Left colon (tissue), 2 donors: ENCODE results near the gene ADARB2. TPM values are rescaled to one million over a fixed set of nuclear protein-coding genes. Genes with fewer than 3 reads are reported as not detected.

Experiments used
- ATAC-seq: fragments of 200-7000 bp; cut with Tn5 transposase; one replicate; pipeline ENCODE4 v1.9.1; 2020; ENCODE audit warnings: mild to moderate bottlenecking, moderate library complexity
- DNase-seq, 2 donors: peaks; one replicate each; pipeline ENCODE4 v3.0.0-alpha.2; 2020
- intact Hi-C, 2 donors: fragments of 100-400 bp; cut with DNase I in 1 of 2; cut with micrococcal nuclease in 1 of 2; formaldehyde crosslinking; loops; one replicate each; pipeline versions ENCODE4 v1.11.2 to v1.14.0; 2022; cut with DNase I, micrococcal nuclease
- total RNA-seq, 2 donors: library from RNA; stranded (reverse); fragmentation: NEBNext Ultra II Directional; extraction: Animal tissue kit (Norgen Biotek cat#: 25700); gene quantifications; one replicate each; pipeline ENCODE4 v1.2.1, GENCODE V29; 2021
- donor health status: DM: no; HTN: no; CAD: no.
- donor health status: DM: yes; HTN: yes; CAD: no.

ADARB2 gene
- total RNA-seq, 2 donors from 2014 or later: 0.21 to 0.73 TPM

DNA sequence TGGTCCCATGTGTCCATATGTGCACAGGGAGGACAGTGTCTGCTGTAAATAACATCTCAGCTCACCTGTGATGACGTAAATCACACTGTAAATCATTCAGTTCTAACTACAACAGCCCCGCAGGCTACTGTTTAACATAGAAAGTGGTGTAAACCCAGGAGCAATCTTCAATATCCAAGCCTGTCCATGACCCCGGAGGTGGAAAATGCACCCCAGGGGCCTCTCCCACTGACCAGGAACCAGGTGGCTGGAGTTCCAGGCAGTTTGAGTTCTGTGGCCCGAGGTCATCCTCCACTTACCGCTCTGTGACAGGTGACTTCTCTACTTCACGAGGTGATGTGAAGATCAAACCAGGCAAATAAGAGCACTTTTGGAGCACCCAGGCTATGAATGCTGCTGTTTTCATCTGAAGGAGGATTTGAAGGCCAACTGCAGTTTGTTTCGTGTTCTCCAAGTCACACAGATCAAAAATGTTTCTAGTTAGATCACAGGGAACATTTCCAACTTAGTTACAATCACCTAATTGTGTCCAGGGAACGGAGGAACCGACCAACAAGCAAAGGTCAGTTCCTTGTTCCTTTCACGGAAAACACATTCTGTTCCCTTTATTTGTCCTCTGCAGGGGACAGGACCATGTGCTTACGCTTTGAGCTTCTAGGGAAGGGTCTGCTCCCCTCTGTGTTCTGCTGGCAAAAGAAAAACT, 549.3 kb downstream of the ADARB2 start:
- ATAC-seq: peak; percentile 52
- intact Hi-C loops: no loop called here

DNA sequence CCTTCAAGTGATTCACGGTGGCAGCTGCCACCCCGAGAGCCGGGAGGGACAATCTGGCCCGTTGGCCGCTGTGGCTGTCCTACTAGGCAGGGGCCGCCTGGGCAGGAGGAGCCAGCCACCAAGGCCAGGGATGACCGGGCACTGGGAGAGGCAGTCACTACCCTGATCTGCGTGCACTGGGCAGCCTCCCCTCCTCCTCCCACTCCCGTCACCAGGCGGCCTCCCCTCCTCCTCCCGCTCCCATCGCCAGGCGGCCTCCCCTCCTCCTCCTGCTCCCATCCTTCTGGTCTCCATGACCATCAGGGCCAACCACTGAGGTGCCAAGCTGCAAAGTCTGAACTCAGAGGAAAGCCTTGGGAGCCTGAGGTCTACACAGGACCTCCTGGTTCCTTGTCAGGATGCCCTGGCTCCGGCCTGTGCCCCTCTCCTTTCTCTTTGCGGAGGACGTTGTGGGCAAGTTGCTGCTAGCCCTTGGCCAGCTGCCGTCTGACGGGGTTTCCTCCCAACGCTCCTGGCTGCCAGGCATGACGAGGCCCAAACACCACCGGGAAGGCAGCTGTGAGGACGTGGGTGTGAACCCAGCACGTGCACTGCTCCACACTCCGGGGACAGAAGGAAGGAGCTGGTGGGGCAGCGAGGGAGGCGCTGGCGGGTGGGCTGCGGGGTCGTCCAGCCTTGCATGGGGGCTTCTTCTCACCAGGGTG, 550.0 kb downstream of the ADARB2 start:
- ATAC-seq: no peak
- intact Hi-C loops: no loop called here
- no peak for DNase-seq

More for the DNA sequence above, 549.3 kb downstream of the ADARB2 start:
- DNase-seq: no peak

GRCh38 chr10:1186683-1186990, 550.7 kb downstream of the ADARB2 start:
- intact Hi-C loops: no loop called here
- DNase-seq (no peak), ATAC-seq (no peak)

GRCh38 chr10:1185911-1186682, 551.2 kb downstream of the ADARB2 start:
- intact Hi-C loops: no loop called here
- DNase-seq (no peak), ATAC-seq (no peak)

- no peak for ATAC-seq
- DNase-seq: no peak
- intact Hi-C loops: no loop called here
Measured at GRCh38 chr10:1184541-1185430, 552.5 kb downstream of the ADARB2 start.

GRCh38 chr10:1183701-1184100, 553.6 kb downstream of the ADARB2 start:
- no peak for ATAC-seq
- intact Hi-C loops: no loop called here
- DNase-seq: no peak

- DNase-seq (no peak), ATAC-seq (no peak)
- intact Hi-C loops: no loop called here
Measured at GRCh38 chr10:1183033-1183396, 554.3 kb downstream of the ADARB2 start.

- ATAC-seq (no peak), DNase-seq (no peak)
- intact Hi-C loops: no loop called here
Measured at GRCh38 chr10:1182280-1183032, 554.9 kb downstream of the ADARB2 start.

DNA sequence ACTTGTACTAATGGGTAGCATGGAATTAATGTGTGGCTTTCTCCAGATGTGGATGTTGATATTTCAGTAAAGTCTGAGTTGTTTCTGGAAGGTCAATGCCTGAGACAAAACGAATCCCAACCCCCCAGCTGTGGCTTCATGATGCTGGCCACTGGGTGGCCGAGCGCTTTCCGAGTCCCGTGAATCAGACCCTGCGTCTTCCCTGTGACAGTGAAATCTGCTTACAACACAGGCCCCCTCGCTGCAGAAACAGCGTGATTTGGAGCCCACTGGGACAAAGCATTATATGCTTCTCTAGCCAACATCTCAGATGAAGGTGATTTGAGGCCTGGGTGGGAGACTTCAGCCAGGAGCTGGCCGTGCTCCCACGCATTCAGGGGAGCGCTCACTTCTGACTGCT, 556.5 kb downstream of the ADARB2 start:
- no peak for DNase-seq
- ATAC-seq: no peak
- intact Hi-C loops: no loop called here

- ATAC-seq (no peak), DNase-seq (no peak)
- intact Hi-C loops: no loop called here
Measured at GRCh38 chr10:1180071-1180730, 557.1 kb downstream of the ADARB2 start.

DNA sequence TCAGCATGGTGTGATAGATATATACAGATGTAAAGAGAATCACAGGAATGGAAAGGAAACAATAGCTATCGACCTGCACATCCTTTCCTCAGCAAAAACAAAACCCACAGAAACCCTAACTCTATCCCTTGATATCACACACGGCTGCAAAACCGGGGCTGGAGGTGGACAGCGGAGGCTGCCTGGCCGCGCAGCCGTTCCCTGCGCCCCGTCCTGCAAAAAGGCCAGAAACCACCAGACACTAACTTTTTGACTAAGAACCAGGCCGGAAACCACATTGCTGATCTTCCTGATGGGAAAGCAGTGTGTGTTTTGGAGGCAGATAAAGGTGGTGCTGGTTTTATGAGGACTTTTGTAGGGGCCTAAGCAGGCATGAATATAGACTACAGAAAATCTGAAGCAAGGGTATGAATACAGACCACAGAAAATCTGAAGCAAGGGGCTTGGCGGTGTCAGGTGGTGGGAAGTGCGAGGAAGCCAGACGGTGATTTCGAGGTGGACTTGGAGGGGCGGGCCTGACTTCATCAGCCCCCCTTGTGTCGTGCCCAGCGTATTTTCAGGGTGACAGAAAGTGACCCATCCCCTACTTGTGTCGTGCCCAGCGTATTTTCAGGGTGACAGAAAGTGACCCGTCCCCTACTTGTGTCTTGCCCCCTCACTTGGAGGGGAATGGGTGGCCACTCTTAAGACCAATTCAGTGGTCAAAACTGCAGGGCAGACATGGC, 557.8 kb downstream of the ADARB2 start:
- intact Hi-C loops: no loop called here
- DNase-seq (no peak), ATAC-seq (no peak)

DNA sequence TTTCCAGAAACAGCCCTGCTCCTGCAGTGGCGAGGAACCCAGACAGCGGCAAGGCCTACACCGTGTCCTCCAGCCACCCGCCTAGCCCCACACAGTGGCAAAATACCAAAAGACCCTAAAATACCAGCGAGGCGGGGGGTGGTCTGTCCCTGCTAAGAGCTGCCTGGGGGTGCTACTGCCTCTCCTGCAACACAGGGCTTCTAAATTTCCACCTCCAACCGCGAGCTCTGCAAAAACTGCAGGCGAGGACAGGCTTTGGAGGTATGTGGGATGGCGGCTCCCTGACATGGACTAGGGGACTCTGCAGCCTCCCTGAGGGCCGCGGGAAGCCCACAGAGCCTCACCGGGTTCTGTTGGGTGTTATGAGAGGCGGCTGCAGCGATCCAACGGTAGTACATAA, 558.8 kb downstream of the ADARB2 start:
- intact Hi-C loops: no loop called here
- ATAC-seq (no peak), DNase-seq (no peak)

DNA sequence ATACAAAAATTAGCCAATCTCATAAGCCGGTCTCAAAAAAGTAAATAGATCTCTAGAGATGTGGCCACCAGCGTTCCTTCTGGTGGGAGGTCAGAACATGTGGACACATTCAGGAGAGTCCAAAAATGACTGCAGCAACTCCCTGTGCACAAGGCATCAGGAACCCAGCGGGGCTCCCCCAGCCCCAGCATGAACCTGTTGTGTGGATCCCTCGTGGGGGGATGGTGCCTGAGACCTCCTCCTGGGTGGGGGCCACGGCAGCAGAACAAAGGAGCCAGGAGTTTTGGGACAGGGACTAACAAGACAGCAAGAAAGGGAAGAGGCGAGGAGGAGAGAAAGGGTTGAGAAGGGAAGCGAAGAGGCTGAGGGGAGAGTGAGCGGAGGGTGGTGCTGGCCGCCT, 559.4 kb downstream of the ADARB2 start:
- intact Hi-C loops: no loop called here
- ATAC-seq (no peak), DNase-seq (no peak)

DNA sequence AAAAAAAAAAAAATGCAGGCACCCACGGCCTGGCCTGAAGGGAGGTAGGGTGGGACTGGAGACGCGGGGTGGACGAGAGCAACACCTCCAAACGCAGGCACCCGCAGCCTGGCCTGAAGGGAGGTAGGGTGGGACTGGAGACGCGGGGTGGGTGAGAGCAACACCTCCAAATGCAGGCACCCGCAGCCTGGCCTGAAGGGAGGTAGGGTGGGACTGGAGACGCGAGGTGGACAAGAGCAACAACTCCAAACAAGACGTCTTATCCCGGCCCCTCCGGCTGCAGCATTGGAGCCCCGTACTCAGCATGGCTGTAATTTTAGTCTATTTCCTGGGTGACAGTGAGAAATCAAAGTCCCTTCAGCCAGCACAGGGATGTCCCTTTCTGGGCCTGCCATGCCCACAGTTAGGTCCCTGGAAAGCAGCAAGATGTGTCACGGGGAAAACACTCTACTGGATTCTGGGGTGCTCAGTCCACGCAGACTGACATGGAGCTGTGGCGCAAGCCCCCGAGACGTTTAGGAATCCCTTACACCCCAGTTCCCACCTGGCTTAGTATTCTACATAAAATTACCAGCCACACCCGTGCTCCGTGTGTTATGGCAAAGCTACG, 561.3 kb downstream of the ADARB2 start:
- intact Hi-C loops: no loop called here
- ATAC-seq (no peak), DNase-seq (no peak)

GRCh38 chr10:1174022-1174421, 563.3 kb downstream of the ADARB2 start:
- intact Hi-C loops: no loop called here
- ATAC-seq: no peak
- no peak for DNase-seq

- no peak for DNase-seq
Measured at GRCh38 chr10:1173091-1173490, 564.2 kb downstream of the ADARB2 start.

More at GRCh38 chr10:1173091-1173490, 564.2 kb downstream of the ADARB2 start:
- intact Hi-C loops: no loop called here
- no peak for ATAC-seq
